ENCODE results near the gene SUPT6H.
A peak's percentile ranks its signal among the peaks of the same experiment; 100 is the strongest.

SUPT6H gene

DNA sequence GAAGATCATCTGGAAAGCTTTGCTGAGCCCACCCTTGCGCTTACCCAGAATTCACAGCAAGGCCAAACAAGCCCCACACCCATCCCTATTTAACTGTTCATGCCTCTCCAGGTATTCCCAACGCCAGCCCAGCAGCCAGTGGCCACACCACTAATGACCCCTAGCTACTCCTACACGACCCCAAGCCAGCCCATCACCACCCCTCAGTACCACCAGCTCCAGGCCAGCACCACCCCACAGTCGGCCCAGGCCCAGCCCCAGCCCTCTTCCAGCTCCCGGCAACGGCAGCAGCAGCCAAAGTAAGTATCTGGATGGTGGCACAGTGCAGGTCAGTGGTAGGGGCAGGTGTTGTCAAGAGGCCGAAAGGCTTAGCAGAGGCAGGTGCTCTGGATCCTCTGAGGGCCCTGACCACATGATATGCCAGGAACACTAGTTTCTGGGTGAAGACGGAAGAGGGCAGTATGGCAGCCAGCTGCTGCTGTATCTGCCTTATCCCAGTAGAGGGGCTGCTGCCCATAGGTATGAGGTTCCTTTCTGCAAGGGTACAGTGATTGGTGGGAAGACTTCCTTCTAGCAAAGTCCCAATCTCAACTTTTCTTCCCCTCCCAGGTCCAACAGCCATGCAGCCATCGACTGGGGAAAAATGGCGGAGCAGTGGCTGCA lies 39.0 kb downstream of the SUPT6H start:
- DNase-seq (ENCODE audit: low spot score) (no peak), FAIRE-seq (no peak)

GRCh38 chr17:28702026-28702751 lies 40.2 kb downstream of the SUPT6H start:
- DNase-seq (ENCODE audit: low spot score) (no peak), FAIRE-seq (no peak)

GRCh38 chr17:28702752-28703150 lies 40.7 kb downstream of the SUPT6H start:
- DNase-seq (ENCODE audit: low spot score) (no peak), FAIRE-seq (no peak)

- no peak for FAIRE-seq
These were observed 41.7 kb downstream of the SUPT6H start for GRCh38 chr17:28703552-28704218.

DNA sequence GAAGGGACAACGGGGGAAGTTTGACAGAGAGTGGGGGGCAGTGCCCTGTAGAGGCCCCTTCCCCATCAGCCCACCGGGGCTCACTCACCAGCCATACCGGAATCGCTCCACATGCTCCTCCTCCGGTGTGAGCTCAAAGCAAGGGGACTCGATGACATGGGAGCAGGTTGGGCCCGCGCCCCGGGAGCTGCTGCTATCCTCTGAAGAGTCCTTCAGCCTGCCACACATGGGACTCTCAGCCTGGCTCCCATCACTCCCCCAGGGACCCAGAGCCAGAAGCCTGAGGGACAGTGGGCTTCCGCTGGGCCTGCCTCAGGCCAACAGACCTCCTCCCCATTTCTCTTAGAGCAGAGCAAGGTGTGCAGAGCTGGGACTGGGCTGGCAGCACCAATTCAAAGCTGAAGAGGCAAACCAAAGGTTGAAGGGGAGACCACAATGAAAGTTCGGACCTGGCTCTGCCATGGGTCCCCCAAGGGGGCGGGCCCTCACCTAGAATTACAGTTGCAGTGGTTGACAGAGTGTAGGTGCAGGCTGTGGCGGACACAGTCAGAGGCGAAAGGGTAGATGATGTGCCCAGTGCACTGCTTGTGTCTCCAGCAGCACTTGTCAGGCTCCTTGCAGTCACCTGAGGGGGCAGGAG lies 42.3 kb downstream of the SUPT6H start:
- DNase-seq (ENCODE audit: low spot score) (no peak), FAIRE-seq (no peak)

More at GRCh38 chr17:28703552-28704218, 41.7 kb downstream of the SUPT6H start:
- DNase-seq (ENCODE audit: low spot score), result no peak

- FAIRE-seq, result no peak
- no peak for DNase-seq (ENCODE audit: low spot score)
These were observed 43.2 kb downstream of the SUPT6H start for GRCh38 chr17:28705074-28705659.

DNA sequence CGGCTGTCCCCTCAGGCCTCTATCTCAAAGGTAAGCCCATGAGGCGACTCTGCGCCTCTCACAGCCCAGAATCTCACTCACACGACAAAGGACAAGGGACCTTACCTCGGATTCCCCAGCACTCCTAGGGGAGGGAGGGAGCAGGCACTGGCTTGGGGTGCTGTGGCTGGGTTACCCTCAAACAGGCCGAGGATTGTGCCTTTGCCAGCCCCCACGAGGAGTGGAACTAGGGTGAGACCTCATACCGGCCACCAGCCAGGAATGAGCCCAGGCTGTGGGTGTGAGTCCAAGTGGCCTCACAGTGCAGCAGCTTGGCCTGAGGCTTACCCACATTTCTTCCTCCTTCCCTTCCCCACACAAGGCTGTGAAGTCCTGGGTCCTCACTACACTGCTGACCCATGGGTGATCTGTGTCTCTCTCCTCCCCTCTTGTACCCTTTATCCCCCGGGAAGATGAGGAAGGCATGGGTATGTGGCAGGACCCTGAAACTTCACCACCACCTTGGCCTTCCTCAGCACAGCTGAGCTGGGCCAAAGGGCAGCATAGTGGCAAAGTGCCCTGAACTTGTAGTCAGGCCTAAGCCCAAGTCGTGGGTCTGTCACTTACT lies 43.8 kb downstream of the SUPT6H start:
- FAIRE-seq (no peak), DNase-seq (ENCODE audit: low spot score) (no peak)

DNA sequence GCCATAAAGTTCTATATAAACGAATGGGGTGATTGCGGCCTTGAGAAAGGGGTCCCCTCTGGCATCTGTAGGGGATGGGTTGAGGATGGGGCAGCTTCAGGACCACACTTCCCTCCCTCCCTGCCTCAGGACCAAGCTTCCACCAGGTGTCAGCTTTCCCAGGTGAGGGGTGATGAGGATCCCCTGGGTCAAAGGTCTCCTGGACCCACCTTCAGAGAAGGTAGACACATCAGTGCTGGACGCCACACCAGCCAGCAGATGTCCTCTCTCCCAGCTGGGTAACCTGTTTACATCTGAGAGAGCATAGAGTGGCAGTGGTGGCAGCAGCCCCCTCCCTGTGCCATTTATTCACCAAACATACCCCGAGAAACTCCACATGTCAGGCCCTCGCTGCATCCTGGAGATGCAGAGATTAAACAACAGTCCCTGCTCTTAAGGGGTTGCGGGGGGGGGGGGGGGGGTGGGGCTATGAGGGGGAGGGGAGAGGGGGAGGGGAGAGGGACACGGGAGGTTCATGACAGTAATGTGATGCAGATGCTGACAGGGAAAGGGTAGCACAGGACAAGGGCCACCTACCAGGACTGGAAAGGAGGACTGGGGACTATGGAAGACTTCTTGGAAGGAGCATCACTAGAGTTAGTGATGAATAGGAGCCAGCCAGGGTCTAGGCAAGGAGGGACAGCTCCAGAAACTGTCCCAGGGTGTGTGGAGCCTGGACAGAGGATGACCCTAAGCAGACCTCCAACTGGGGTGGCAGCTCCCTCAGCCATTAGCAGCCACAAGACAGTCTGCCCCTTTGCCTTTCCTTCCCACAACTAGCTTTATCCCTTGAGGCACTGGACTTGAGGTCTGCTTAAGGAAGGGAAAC lies 44.7 kb downstream of the SUPT6H start:
- FAIRE-seq (no peak), DNase-seq (ENCODE audit: low spot score) (no peak)

GRCh38 chr17:28707339-28707720 lies 45.3 kb downstream of the SUPT6H start:
- no peak for DNase-seq (ENCODE audit: low spot score)
- FAIRE-seq, result no peak

DNA sequence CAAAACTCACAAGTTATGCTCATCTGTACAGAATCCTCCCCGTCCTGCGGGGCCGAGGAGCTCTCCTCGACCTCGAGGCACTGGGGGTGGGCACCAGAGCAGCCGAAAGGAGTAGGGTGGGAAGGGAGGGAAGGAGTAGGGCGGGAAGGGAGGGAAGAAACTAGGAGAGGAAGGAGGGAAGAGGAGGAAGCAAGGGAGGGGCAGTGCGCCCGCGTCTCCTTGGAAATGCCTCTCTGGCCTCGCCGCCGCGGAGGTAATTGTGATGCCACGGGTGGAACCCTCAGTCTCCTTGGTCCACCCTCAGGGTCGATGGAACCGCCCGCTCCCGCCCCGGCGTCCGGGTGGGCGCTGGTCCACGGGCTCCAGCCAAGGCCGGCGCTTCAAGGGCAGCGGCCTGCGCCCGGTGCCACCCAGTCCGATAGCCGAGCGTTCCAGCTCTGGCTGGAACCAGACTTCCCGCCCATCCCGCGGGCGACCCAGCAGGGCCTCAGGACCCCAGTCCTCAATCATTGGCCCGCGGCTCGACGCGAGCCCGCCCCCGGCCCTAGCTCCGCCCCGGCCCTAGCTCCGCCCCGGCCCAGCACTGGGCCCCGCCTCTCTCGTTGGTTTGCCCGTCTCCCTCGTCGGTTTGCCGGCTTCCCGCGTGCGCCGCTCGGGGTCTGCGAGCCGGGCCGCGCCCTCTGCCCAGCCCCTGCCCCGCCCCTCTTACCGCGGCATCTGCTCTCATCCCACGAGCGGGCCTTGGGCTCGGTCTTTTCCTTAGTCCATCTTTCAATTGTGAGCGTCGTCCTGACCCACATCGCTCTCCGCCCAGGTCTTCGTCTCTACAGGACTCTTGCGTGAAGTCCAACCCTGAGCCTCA lies 49.1 kb downstream of the SUPT6H start:
- peak; percentile 81 for DNase-seq (ENCODE audit: low spot score)
- FAIRE-seq, result no peak

DNA sequence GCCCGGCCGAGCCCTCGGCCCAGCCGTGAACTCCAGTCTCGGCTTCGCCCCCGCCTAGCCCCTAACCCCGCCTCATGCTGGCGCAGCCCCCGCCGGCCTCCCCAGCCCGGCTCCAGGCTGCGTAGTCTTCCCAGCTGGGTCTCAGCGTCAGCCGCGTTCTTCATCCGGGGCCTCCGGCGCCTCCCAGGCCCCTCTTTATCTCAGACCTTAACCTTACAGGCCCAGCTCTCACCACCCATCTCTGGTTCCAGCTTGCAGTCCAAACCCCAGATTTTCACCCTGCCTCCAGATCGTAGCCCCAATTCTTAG lies 49.7 kb downstream of the SUPT6H start, which contains the start of gene PROCA1:
Gene PROCA1, minus strand, starts transcription at position 166 of the 309 bp plus-strand sequence. CDS start 228 bp downstream, outside the sequence.
- FAIRE-seq, result no peak

GRCh38 chr17:28712032-28712704 lies 50.2 kb downstream of the SUPT6H start:
- FAIRE-seq (no peak), DNase-seq (ENCODE audit: low spot score) (no peak)

More for the DNA sequence above, 49.7 kb downstream of the SUPT6H start, which contains the start of gene PROCA1:
- no peak for DNase-seq (ENCODE audit: low spot score)

DNA sequence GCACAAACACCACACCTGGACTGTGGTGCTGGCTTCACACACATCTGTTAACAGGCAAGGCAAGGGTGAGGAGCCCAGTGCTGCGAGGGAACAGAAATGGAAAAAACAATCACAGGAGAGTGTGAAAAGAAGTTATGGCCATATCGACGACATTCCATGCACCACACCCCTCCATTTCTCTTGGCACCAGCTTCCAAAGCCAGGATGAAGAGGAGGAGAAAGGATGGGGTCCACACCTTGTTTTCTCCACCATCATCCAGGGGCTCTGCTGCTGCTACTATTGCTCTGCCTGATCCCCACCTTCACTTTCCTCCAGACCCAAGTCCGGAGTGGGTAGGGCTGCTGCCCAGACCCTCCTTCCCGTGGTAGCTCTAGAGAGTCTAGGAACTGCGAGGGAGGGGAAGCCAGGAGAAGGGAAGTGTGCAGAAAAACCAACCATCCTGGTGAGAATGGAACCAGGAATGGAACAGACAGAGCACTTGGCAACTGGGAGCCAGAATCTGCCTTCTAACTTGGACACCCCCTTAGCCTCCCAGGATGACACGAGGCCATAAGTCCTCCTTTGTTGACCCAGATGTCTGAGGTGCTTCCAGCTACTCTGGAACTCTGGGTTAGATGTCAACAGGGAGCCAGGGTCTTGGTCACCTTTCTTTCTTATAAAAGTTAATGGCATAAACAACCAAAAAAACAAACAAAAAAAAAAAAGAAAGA lies 50.9 kb downstream of the SUPT6H start:
- no peak for DNase-seq (ENCODE audit: low spot score)
- no peak for FAIRE-seq

GRCh38 chr17:28714281-28714680 lies 52.3 kb downstream of the SUPT6H start:
- DNase-seq (ENCODE audit: low spot score) (no peak), FAIRE-seq (no peak)

- no peak for FAIRE-seq
- DNase-seq (ENCODE audit: low spot score), result no peak
These were observed 53.2 kb downstream of the SUPT6H start for GRCh38 chr17:28715217-28715616.

DNA sequence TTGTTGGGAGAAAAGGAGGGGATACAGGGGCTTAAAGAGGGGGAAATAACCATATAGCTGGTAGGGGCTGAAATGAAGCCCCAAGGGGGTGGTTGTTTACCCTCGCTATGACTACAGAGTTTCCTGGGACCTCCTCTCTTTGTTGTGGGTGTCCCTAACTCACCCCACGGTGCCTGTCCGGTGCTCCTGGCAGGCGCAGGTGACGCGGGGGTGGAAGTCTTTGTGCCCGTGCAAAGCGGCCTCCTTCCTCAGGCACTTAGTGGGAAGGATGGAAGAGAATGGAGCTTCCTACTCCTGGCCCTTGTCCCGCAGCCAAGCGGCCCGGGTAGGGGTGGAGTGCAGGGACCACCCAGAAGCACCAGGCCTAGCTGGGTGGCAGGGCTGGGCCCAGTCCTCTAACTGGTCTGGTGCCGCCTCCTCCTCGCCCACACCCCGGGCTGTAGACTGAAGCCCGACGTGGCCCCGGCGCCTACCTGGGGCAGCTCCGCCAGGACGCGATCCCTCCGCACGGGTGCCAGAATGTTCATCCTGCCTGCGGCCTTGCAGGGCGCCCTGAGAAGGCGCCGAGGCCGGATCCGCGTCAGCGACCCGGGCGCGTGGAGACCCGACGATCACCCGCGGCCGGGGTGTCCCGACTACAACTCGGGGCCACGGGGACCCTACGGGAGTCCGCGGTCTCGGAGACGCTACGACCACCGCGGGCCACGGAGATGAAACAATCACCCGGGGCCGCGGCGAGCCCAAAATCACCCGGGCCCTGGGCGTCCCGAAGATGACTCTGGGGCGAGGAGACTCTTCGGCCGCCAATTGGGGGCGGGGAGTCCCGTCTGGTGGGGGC lies 55.0 kb downstream of the SUPT6H start:
- DNase-seq (ENCODE audit: low spot score) (peak; percentile 5), FAIRE-seq (no peak)

Data from RCC 7860 (cell line).